ENCODE data around the gene TCF20.

- TF ChIP-seq CTCF (IDR thresholded peaks at IDR 0.05) (no peak), ZFX (IDR thresholded peaks at IDR 0.05; ENCODE audit: borderline replicate concordance) (no peak)
Measured at GRCh38 chr22:42286205-42286604, 15.8 kb upstream of the TCF20 start.

Data from 22Rv1 (cell line).